Activated naive CD4-positive, alpha-beta T cell treated with anti-CD3 and anti-CD28 coated beads for 36 hours (primary cell): ENCODE results near the gene C6. TPM values are rescaled to one million over a fixed set of nuclear protein-coding genes. Genes with fewer than 3 reads are reported as not detected.
"Not testable (repeated sequence)": the region's sequence is repeated elsewhere in the genome, so short reads cannot be mapped to it uniquely, and the experiment has no call there.

ENCODE experiments used
- CTCF ChIA-PET: fragments of 350-600 bp; sonication (Branson Sonifier 250); formaldehyde crosslinking; loops from one replicate; lab custom pipeline; 2021; ENCODE audit warnings: antibody characterized with exemption; lab: Charles Lee
- DNase-seq: peaks from one replicate; pipeline ENCODE4 v3.0.0-alpha.2; 2020
- H3K27ac Mint-ChIP-seq: one replicate; pipeline ENCODE4 v1.8.0; 2021; ENCODE audit warnings: mild to moderate bottlenecking, mixed read lengths
- H3K27me3 Mint-ChIP-seq: one replicate; pipeline ENCODE4 v1.8.0; 2021; ENCODE audit warnings: low read depth, mixed read lengths
- H3K36me3 Mint-ChIP-seq: one replicate; pipeline ENCODE4 v1.8.0; 2021; ENCODE audit warnings: low read depth, mixed read lengths
- H3K4me1 Mint-ChIP-seq: one replicate; pipeline ENCODE4 v1.8.0; 2021; ENCODE audit warnings: low read depth, mixed read lengths
- H3K4me3 Mint-ChIP-seq: one replicate; pipeline ENCODE4 v1.8.0; 2021; ENCODE audit warnings: mild to moderate bottlenecking, moderate library complexity, mixed read lengths
- H3K9me3 Mint-ChIP-seq: one replicate; pipeline ENCODE4 v1.8.0; 2021; ENCODE audit warnings: mixed read lengths
- intact Hi-C: fragments of 100-400 bp; cut with micrococcal nuclease; formaldehyde crosslinking; loops from one replicate; pipeline ENCODE4 v1.15.1; 2023
- total RNA-seq, 2 experiments: library from RNA; stranded (reverse); gene quantifications; one replicate each; pipeline ENCODE4 v1.2.3, GENCODE V29; 2021

Gene C6
- total RNA-seq: not detected

- Mint-ChIP-seq H3K27ac (no peak within 1 kb of the TSS), H3K27me3 (no peaks in the 10 kb centered on the region), H3K9me3 (peaks cover 2% of the 10 kb centered on the region), H3K4me1 (no peaks in the 10 kb centered on the region), H3K4me3 (no peak within 1 kb of the TSS), H3K36me3 (no peaks in the 10 kb centered on the region)
- intact Hi-C loops: no loop called here
- no peak for DNase-seq
- CTCF ChIA-PET: interaction anchor here (0.7 kb wide), 1 partner anchor 38 kb away, joined by 3 read pairs; no protein-coding TSS in a partner anchor
Observed at GRCh38 chr5:41213340-41213739, at the start of gene C6. C6 (minus strand) TSS chr5:41213532; CDS start chr5:41203230, 10,302 bp downstream.

GRCh38 chr5:41256400-41256799, 43.1 kb upstream of the C6 start:
- DNase-seq: no peak
- Mint-ChIP-seq H3K36me3 (no peaks in the 10 kb centered on the region), H3K27me3 (no peaks in the 10 kb centered on the region), H3K4me3 (no peak overlapping the region), H3K27ac (no peak overlapping the region), H3K9me3 (no peaks in the 10 kb centered on the region), H3K4me1 (no peaks in the 10 kb centered on the region)
- CTCF ChIA-PET: no interaction called here
- intact Hi-C loops: no loop called here

- no peak for DNase-seq
- no peaks in the 10 kb centered on the region for H3K9me3 Mint-ChIP-seq
- H3K27ac Mint-ChIP-seq: no peak overlapping the region
- no peak overlapping the region for H3K4me3 Mint-ChIP-seq
- no peaks in the 10 kb centered on the region for H3K36me3 Mint-ChIP-seq
- H3K27me3 Mint-ChIP-seq: no peaks in the 10 kb centered on the region
- CTCF ChIA-PET: no interaction called here
- intact Hi-C loops: no loop called here
- no peaks in the 10 kb centered on the region for H3K4me1 Mint-ChIP-seq
Observed at GRCh38 chr5:41253109-41253508, 39.8 kb upstream of the C6 start.

- Mint-ChIP-seq H3K36me3 (no peaks in the 10 kb centered on the region), H3K4me3 (no peak overlapping the region), H3K27me3 (no peaks in the 10 kb centered on the region), H3K4me1 (no peaks in the 10 kb centered on the region), H3K9me3 (no peaks in the 10 kb centered on the region), H3K27ac (no peak overlapping the region)
- CTCF ChIA-PET: no interaction called here
- no peak for DNase-seq
- intact Hi-C loops: no loop called here
Observed at GRCh38 chr5:41252036-41252435, 38.7 kb upstream of the C6 start.

GRCh38 chr5:41250351-41250987, 37.1 kb upstream of the C6 start:
- CTCF ChIA-PET: interaction anchor here (0.5 kb wide), 1 partner anchor 38 kb away, joined by 3 read pairs; no protein-coding TSS in a partner anchor
- no peaks in the 10 kb centered on the region for H3K4me1 Mint-ChIP-seq
- no peaks in the 10 kb centered on the region for H3K36me3 Mint-ChIP-seq
- no peak overlapping the region for H3K27ac Mint-ChIP-seq
- no peak for DNase-seq
- intact Hi-C loops: no loop called here
- H3K9me3 Mint-ChIP-seq: no peaks in the 10 kb centered on the region
- no peak overlapping the region for H3K4me3 Mint-ChIP-seq
- no peaks in the 10 kb centered on the region for H3K27me3 Mint-ChIP-seq

- Mint-ChIP-seq H3K4me1 (no peaks in the 10 kb centered on the region), H3K27me3 (no peaks in the 10 kb centered on the region), H3K36me3 (no peaks in the 10 kb centered on the region), H3K27ac (no peak overlapping the region), H3K4me3 (no peak overlapping the region), H3K9me3 (no peaks in the 10 kb centered on the region)
- intact Hi-C loops: no loop called here
- no peak for DNase-seq
- CTCF ChIA-PET: no interaction called here
Observed at GRCh38 chr5:41247135-41247534, 33.8 kb upstream of the C6 start.

- CTCF ChIA-PET: no interaction called here
- DNase-seq: no peak
- Mint-ChIP-seq H3K9me3 (no peaks in the 10 kb centered on the region), H3K4me3 (no peak overlapping the region), H3K27ac (no peak overlapping the region), H3K27me3 (no peaks in the 10 kb centered on the region), H3K4me1 (no peaks in the 10 kb centered on the region), H3K36me3 (no peaks in the 10 kb centered on the region)
- intact Hi-C loops: no loop called here
Observed at GRCh38 chr5:41246376-41246775, 33.0 kb upstream of the C6 start.

GRCh38 chr5:41243558-41243957, 30.2 kb upstream of the C6 start:
- CTCF ChIA-PET: no interaction called here

GRCh38 chr5:41240985-41241384, 27.7 kb upstream of the C6 start:
- DNase-seq: no peak
- peaks cover 7% of the 10 kb centered on the region for H3K9me3 Mint-ChIP-seq
- H3K27me3 Mint-ChIP-seq: no peaks in the 10 kb centered on the region
- no peaks in the 10 kb centered on the region for H3K36me3 Mint-ChIP-seq
- H3K27ac Mint-ChIP-seq: no peak overlapping the region
- H3K4me3 Mint-ChIP-seq: no peak overlapping the region
- H3K4me1 Mint-ChIP-seq: no peaks in the 10 kb centered on the region
- intact Hi-C loops: no loop called here
- CTCF ChIA-PET: interaction anchor here (0.6 kb wide), 1 partner anchor 179 kb away, joined by 3 read pairs; no protein-coding TSS in a partner anchor

More at GRCh38 chr5:41243558-41243957, 30.2 kb upstream of the C6 start:
- no peak for DNase-seq
- no peaks in the 10 kb centered on the region for H3K27me3 Mint-ChIP-seq
- H3K9me3 Mint-ChIP-seq: peaks cover 4% of the 10 kb centered on the region
- no peaks in the 10 kb centered on the region for H3K36me3 Mint-ChIP-seq
- H3K4me3 Mint-ChIP-seq: no peak overlapping the region
- no peak overlapping the region for H3K27ac Mint-ChIP-seq
- no peaks in the 10 kb centered on the region for H3K4me1 Mint-ChIP-seq
- intact Hi-C loops: no loop called here

- Mint-ChIP-seq H3K27me3 (no peaks in the 10 kb centered on the region), H3K27ac (no peak overlapping the region), H3K36me3 (no peaks in the 10 kb centered on the region), H3K4me3 (no peak overlapping the region), H3K4me1 (no peaks in the 10 kb centered on the region), H3K9me3 (peaks cover 7% of the 10 kb centered on the region)
- CTCF ChIA-PET: no interaction called here
- intact Hi-C loops: no loop called here
- DNase-seq: no peak
Observed at GRCh38 chr5:41240390-41240789, 27.1 kb upstream of the C6 start.

- Mint-ChIP-seq H3K27ac (no peak overlapping the region), H3K9me3 (peaks cover 18% of the 10 kb centered on the region), H3K36me3 (no peaks in the 10 kb centered on the region), H3K27me3 (no peaks in the 10 kb centered on the region), H3K4me1 (no peaks in the 10 kb centered on the region), H3K4me3 (no peak overlapping the region)
- intact Hi-C loops: no loop called here
- CTCF ChIA-PET: no interaction called here
- no peak for DNase-seq
Observed at GRCh38 chr5:41234475-41234874, 21.1 kb upstream of the C6 start.

GRCh38 chr5:41232797-41233196, 19.5 kb upstream of the C6 start:
- Mint-ChIP-seq H3K27me3 (no peaks in the 10 kb centered on the region), H3K36me3 (no peaks in the 10 kb centered on the region), H3K4me3 (no peak overlapping the region), H3K27ac (no peak overlapping the region), H3K4me1 (no peaks in the 10 kb centered on the region), H3K9me3 (peaks cover 22% of the 10 kb centered on the region)
- CTCF ChIA-PET: no interaction called here
- intact Hi-C loops: no loop called here
- no peak for DNase-seq

GRCh38 chr5:41230276-41230675, 16.9 kb upstream of the C6 start:
- H3K4me1 Mint-ChIP-seq, DNase-seq, H3K27ac Mint-ChIP-seq, CTCF ChIA-PET, intact Hi-C loops, H3K4me3 Mint-ChIP-seq, H3K27me3 Mint-ChIP-seq, H3K36me3 Mint-ChIP-seq: not testable (repeated sequence)
- peaks cover 23% of the 10 kb centered on the region for H3K9me3 Mint-ChIP-seq
